ENCODE data around the gene FAM13A. TPM values are rescaled to one million over a fixed set of nuclear protein-coding genes. Genes with fewer than 3 reads are reported as not detected.
"Not testable (repeated sequence)": the region's sequence is repeated elsewhere in the genome, so short reads cannot be mapped to it uniquely, and the experiment has no call there.

Gene FAM13A
- total and polyA plus RNA-seq, 2 experiments from 2014 or later = 5.3 to 6.6 TPM

DNA sequence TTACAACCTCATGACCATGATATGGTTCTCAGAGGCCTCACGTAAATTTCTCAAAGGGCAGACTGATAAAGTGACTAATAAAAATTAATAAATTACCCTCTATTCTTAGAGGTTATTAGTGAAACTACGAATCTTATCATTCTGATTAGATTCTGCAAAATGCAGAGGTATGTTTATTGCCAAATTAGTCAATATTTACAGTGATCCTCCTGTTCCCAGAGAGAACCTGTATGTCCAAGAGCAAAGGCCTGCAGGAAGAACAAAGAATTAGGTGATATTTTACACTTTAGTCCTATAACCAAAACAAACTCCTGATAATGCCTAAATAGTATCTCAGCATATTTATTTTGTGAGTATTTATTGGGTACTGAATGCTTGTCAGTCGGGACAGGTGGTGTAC, 58.1 kb downstream of the FAM13A start:
- H3K9me2 ChIP-seq (ENCODE audit: insufficient read depth) = no peaks in the 10 kb centered on the region
- H3K27ac ChIP-seq = no peak overlapping the region
- H3K4me2 ChIP-seq (ENCODE audit: unreplicated experiment) = no peak overlapping the region
- H2AFZ ChIP-seq = no peak overlapping the region
- DNase-seq = no peak
- H3K27me3 ChIP-seq (replicated peaks; ENCODE audit: insufficient read depth) = no peaks in the 10 kb centered on the region
- H3K9ac ChIP-seq = no peak overlapping the region
- in situ Hi-C loops (cut with MboI) = no loop called here
- H4K20me1 ChIP-seq (ENCODE audit: insufficient read depth) = no peaks in the 10 kb centered on the region
- no peaks in the 10 kb centered on the region for H3K4me1 ChIP-seq (ENCODE audit: insufficient read depth)
- H3K9me3 ChIP-seq (ENCODE audit: low read depth) = no peaks in the 10 kb centered on the region
- H3K79me2 ChIP-seq (ENCODE audit: insufficient read depth) = no peaks in the 10 kb centered on the region
- 76 to 82% methylated on average over 3 of the region's 3 CpGs for WGBS, 2 experiments (ENCODE audit: low coverage in 1 of 2, low lambda C conversion rate in 2 of 2, missing lambda C conversion rate in 2 of 2)
- no peak for TF ChIP-seq EZH2 (IDR thresholded peaks at IDR 0.05; ENCODE audit: insufficient read depth, poor library complexity, severe bottlenecking)
- no peaks in the 10 kb centered on the region for H3F3A ChIP-seq (ENCODE audit: insufficient read depth)
- H3K36me3 ChIP-seq (ENCODE audit: low read depth) = no peaks in the 10 kb centered on the region
- no peak overlapping the region for H3K4me3 ChIP-seq

DNA sequence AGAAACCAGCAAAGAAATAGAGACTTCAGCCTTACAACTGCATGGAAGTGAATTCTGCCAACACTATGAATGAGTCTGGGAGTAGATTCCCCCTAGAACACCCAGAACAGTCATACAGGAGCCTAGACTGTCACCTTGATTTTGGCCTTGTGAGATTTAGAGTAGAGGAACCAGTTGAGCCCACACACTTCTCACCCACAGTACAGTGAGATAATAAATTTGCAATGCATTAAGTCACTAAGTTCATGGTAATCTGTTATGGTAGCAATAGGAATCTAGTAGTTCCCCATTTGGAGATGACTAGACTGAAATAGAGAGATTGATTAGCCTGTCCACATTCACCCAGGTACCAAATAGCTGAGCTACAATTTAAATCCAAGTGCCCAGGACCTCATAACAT, 59.0 kb downstream of the FAM13A start:
- no peaks in the 10 kb centered on the region for H3K79me2 ChIP-seq (ENCODE audit: insufficient read depth)
- H3K27ac ChIP-seq = no peak overlapping the region
- no peak overlapping the region for H3K4me3 ChIP-seq
- no peaks in the 10 kb centered on the region for H4K20me1 ChIP-seq (ENCODE audit: insufficient read depth)
- TF ChIP-seq EZH2phosphoT487 (IDR thresholded peaks at IDR 0.05; ENCODE audit: insufficient read depth, low read depth) = no peak
- H3K4me1 ChIP-seq (ENCODE audit: insufficient read depth) = no peaks in the 10 kb centered on the region
- H3K36me3 ChIP-seq (ENCODE audit: low read depth) = no peaks in the 10 kb centered on the region
- H3K9me2 ChIP-seq (ENCODE audit: insufficient read depth) = no peaks in the 10 kb centered on the region
- no peak for DNase-seq
- H3K9ac ChIP-seq = no peak overlapping the region
- no peak overlapping the region for H3K4me2 ChIP-seq (ENCODE audit: unreplicated experiment)
- in situ Hi-C loops (cut with MboI) = no loop called here
- no peak overlapping the region for H2AFZ ChIP-seq
- no peaks in the 10 kb centered on the region for H3K9me3 ChIP-seq (ENCODE audit: low read depth)
- H3K27me3 ChIP-seq (replicated peaks; ENCODE audit: insufficient read depth) = no peaks in the 10 kb centered on the region
- H3F3A ChIP-seq (ENCODE audit: insufficient read depth) = no peaks in the 10 kb centered on the region

DNA sequence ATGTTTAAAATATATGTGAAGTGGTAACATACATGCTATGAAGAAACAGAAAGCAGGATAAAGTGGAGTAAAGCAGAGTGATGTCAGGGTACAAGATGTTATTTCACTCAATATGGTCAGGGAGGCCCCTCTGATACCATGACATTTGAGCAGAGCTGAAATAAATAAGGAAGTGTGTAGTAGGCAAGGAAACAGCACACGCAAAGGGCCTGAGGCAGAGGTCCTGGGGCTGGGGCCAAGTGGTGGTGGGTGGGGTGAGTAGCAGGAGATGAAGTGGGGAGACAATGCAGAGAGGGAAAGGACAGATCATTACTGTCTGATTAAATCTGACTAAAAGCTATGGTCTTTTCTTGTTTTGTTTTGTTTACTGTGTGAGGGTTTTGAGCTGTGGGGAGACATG, 61.1 kb downstream of the FAM13A start:
- Histone ChIP-seq H3K9me3 (ENCODE audit: low read depth) (no peaks in the 10 kb centered on the region), H3K27ac (no peak overlapping the region), H3K27me3 (replicated peaks; ENCODE audit: insufficient read depth) (no peaks in the 10 kb centered on the region), H3K36me3 (ENCODE audit: low read depth) (no peaks in the 10 kb centered on the region), H3K9ac (no peak overlapping the region), H4K20me1 (ENCODE audit: insufficient read depth) (no peaks in the 10 kb centered on the region), H3K4me2 (ENCODE audit: unreplicated experiment) (no peak overlapping the region), H3K4me1 (ENCODE audit: insufficient read depth) (0 out of 2 replicates have a peak, but pooled peaks cover 7% of the 10 kb centered on the region), H3K79me2 (ENCODE audit: insufficient read depth) (no peaks in the 10 kb centered on the region), H3K9me2 (ENCODE audit: insufficient read depth) (no peaks in the 10 kb centered on the region), H3K4me3 (no peak overlapping the region), H3F3A (ENCODE audit: insufficient read depth) (no peaks in the 10 kb centered on the region), H2AFZ (no peak overlapping the region)
- in situ Hi-C loops (cut with MboI) = no loop called here
- 96 to 100% methylated on average over 1 of the region's 1 CpG for WGBS, 2 experiments (ENCODE audit: low coverage in 1 of 2, low lambda C conversion rate in 2 of 2, missing lambda C conversion rate in 2 of 2)
- DNase-seq = no peak
- no peak for TF ChIP-seq EZH2 (IDR thresholded peaks at IDR 0.05; ENCODE audit: insufficient read depth, poor library complexity, severe bottlenecking)
- no peak for TF ChIP-seq EZH2phosphoT487 (IDR thresholded peaks at IDR 0.05; ENCODE audit: insufficient read depth, low read depth)

DNA sequence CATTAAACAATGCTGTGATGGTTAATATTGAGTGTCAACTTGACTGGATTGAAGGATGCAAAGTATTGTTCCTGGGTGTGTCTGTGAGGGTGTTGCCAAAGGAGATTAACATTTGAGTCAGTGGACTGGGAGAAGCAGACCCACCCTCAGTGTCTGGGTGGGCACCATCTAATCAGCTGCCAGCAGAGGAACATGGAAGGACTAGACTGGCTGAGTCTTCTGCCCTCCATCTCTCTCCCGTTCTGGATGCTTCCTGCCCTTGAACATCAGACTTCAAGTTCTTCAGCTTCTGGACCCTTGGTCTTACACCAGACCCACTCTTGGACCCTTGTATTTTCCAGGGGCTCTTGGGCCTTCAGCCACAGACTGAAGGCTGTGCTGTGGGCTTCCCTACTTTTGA, 61.7 kb downstream of the FAM13A start:
- H3K27ac ChIP-seq; H3K4me3 ChIP-seq; H3K4me1 ChIP-seq (ENCODE audit: insufficient read depth); H3K9me3 ChIP-seq (ENCODE audit: low read depth); in situ Hi-C loops (cut with MboI); H4K20me1 ChIP-seq (ENCODE audit: insufficient read depth); H3K79me2 ChIP-seq (ENCODE audit: insufficient read depth); H3K9ac ChIP-seq; H3F3A ChIP-seq (ENCODE audit: insufficient read depth); H3K27me3 ChIP-seq (replicated peaks; ENCODE audit: insufficient read depth); H3K4me2 ChIP-seq (ENCODE audit: unreplicated experiment); H3K36me3 ChIP-seq (ENCODE audit: low read depth); DNase-seq; H2AFZ ChIP-seq; H3K9me2 ChIP-seq (ENCODE audit: insufficient read depth): not testable (repeated sequence)
- 100% methylated on average over 1 of the region's 1 CpG for WGBS, 2 experiments (ENCODE audit: low coverage in 1 of 2, low lambda C conversion rate in 2 of 2, missing lambda C conversion rate in 2 of 2)

DNA sequence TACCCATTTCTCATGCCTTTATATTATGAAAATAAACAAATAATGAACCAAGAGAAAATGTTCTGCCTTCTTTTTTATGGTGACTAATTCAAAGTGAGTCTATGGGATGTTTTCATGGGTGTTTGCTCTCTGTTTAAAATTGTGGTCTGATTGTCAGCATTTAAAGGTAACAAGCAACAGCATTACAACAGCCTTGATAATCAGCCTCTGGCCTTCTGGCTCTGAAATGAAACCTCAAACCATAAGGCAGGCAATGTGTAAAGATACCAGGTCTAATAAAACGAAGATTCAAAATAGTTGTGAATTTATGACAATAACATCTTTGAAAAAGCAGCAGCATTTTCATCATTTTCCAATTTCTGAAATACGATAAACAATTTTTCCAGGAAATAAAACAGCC, 63.7 kb downstream of the FAM13A start:
- Histone ChIP-seq H3F3A (ENCODE audit: insufficient read depth) (no peaks in the 10 kb centered on the region), H3K4me1 (ENCODE audit: insufficient read depth) (peaks cover 16% of the 10 kb centered on the region; the same call in 1 of the 2 replicates), H3K36me3 (ENCODE audit: low read depth) (no peaks in the 10 kb centered on the region), H3K79me2 (ENCODE audit: insufficient read depth) (no peaks in the 10 kb centered on the region), H3K9me3 (ENCODE audit: low read depth) (no peaks in the 10 kb centered on the region), H3K9ac (no peak overlapping the region), H3K27me3 (replicated peaks; ENCODE audit: insufficient read depth) (no peaks in the 10 kb centered on the region), H2AFZ (no peak overlapping the region), H3K4me3 (no peak overlapping the region), H4K20me1 (ENCODE audit: insufficient read depth) (no peaks in the 10 kb centered on the region), H3K27ac (no peak overlapping the region), H3K9me2 (ENCODE audit: insufficient read depth) (no peaks in the 10 kb centered on the region), H3K4me2 (ENCODE audit: unreplicated experiment) (no peak overlapping the region)
- no peak for DNase-seq
- TF ChIP-seq EZH2phosphoT487 (IDR thresholded peaks at IDR 0.05; ENCODE audit: insufficient read depth, low read depth) = no peak
- TF ChIP-seq EZH2 (IDR thresholded peaks at IDR 0.05; ENCODE audit: insufficient read depth, poor library complexity, severe bottlenecking) = no peak
- in situ Hi-C loops (cut with MboI) = no loop called here
- 96% methylated on average over 2 of the region's 2 CpGs for WGBS, 2 experiments (ENCODE audit: low coverage in 1 of 2, low lambda C conversion rate in 2 of 2, missing lambda C conversion rate in 2 of 2)
